Measurements from ENCODE around the gene WASHC2A.
"Not testable (repeated sequence)": the region's sequence is repeated elsewhere in the genome, so short reads cannot be mapped to it uniquely, and the experiment has no call there.

WASHC2A gene

GRCh38 chr10:50067546-50068351 is at the start of gene WASHC2A:
Gene WASHC2A (plus strand): TSS chr10:50067954. CDS start chr10:50068006, 52 bp downstream.
- not testable (repeated sequence) for H3K27me3 Mint-ChIP-seq, H3K4me1 Mint-ChIP-seq, H3K36me3 Mint-ChIP-seq, H3K9me3 Mint-ChIP-seq
- Mint-ChIP-seq H3K4me3 (peak within 1 kb of the TSS; percentile 83), H3K27ac (peak within 1 kb of the TSS; percentile 87)
- ATAC-seq, result peak; percentile 95

DNA sequence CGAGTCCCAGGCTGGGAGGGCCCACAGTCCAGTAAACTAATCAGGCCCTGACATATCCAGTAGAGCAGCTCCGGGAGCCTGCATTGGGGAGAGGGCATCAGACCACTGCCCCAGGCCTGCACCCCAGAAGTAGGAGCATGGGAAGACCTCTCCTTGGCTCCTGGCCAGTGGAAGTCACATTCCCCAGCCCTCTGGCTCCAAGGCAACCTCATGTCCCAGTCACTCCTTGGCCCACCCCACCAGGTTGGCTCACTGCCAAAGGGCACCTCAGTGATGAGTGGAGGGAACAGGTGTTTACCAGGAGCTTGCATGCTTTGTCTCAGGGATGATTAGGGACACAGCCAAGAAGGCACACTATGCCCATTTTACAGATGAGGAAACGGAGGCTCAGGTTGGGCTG is 48.5 kb upstream of the WASHC2A start:
- ATAC-seq, H3K36me3 Mint-ChIP-seq, H3K27me3 Mint-ChIP-seq, H3K4me1 Mint-ChIP-seq, H3K27ac Mint-ChIP-seq, H3K9me3 Mint-ChIP-seq, H3K4me3 Mint-ChIP-seq: not testable (repeated sequence)

- not testable (repeated sequence) for H3K36me3 Mint-ChIP-seq, H3K9me3 Mint-ChIP-seq, H3K4me1 Mint-ChIP-seq, H3K27ac Mint-ChIP-seq, H3K4me3 Mint-ChIP-seq, ATAC-seq
- H3K27me3 Mint-ChIP-seq, result peaks cover 17% of the 10 kb centered on the region
Observed at GRCh38 chr10:50020451-50021024, 47.2 kb upstream of the WASHC2A start.

- Mint-ChIP-seq H3K4me3 (no peak overlapping the region), H3K9me3 (no peaks in the 10 kb centered on the region), H3K27ac (no peak overlapping the region), H3K4me1 (no peaks in the 10 kb centered on the region), H3K36me3 (no peaks in the 10 kb centered on the region), H3K27me3 (peaks cover 28% of the 10 kb centered on the region)
- ATAC-seq, result no peak
Observed at GRCh38 chr10:50021646-50022045, 46.1 kb upstream of the WASHC2A start.

GRCh38 chr10:50024716-50025383 is 42.9 kb upstream of the WASHC2A start:
- H3K36me3 Mint-ChIP-seq, H3K9me3 Mint-ChIP-seq, H3K4me1 Mint-ChIP-seq, H3K4me3 Mint-ChIP-seq, ATAC-seq, H3K27ac Mint-ChIP-seq: not testable (repeated sequence)
- H3K27me3 Mint-ChIP-seq, result peaks cover 39% of the 10 kb centered on the region

- Mint-ChIP-seq H3K9me3 (no peaks in the 10 kb centered on the region), H3K4me3 (no peak overlapping the region)
Observed at GRCh38 chr10:50025627-50026026, 42.1 kb upstream of the WASHC2A start.

GRCh38 chr10:50027195-50027594 is 40.6 kb upstream of the WASHC2A start:
- Mint-ChIP-seq H3K4me3 (no peak overlapping the region), H3K27me3 (peaks cover 51% of the 10 kb centered on the region), H3K9me3 (no peaks in the 10 kb centered on the region), H3K4me1 (no peaks in the 10 kb centered on the region), H3K36me3 (no peaks in the 10 kb centered on the region), H3K27ac (no peak overlapping the region)
- ATAC-seq, result no peak

More at GRCh38 chr10:50025627-50026026, 42.1 kb upstream of the WASHC2A start:
- Mint-ChIP-seq H3K27me3 (peaks cover 41% of the 10 kb centered on the region), H3K27ac (no peak overlapping the region), H3K36me3 (no peaks in the 10 kb centered on the region), H3K4me1 (no peaks in the 10 kb centered on the region)
- no peak for ATAC-seq

DNA sequence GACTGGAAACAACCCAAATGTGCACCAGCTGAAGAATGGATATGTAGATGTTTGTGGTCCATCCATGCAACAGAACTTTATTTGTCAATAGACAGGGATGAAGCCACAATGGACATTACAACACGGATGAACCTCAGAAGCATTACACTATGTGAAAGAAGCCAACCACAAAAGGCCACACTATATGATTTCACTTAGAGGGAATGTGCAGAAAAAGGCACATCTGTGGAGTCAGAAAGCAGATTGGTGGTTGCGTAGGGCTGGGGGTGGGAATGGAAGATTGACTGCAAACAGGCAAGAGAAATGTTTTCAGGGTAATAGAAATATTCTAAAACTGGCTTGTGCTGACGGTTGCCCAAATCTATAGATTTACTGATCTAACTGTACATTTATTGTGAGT is 34.3 kb upstream of the WASHC2A start:
- H3K9me3 Mint-ChIP-seq, result no peaks in the 10 kb centered on the region
- no peak overlapping the region for H3K4me3 Mint-ChIP-seq
- ATAC-seq, result no peak
- H3K4me1 Mint-ChIP-seq, result no peaks in the 10 kb centered on the region
- peaks cover 12% of the 10 kb centered on the region for H3K27me3 Mint-ChIP-seq
- H3K36me3 Mint-ChIP-seq, result no peaks in the 10 kb centered on the region
- no peak overlapping the region for H3K27ac Mint-ChIP-seq

GRCh38 chr10:50035337-50035736 is 32.4 kb upstream of the WASHC2A start:
- H3K4me3 Mint-ChIP-seq, H3K9me3 Mint-ChIP-seq, H3K4me1 Mint-ChIP-seq, H3K36me3 Mint-ChIP-seq, ATAC-seq, H3K27ac Mint-ChIP-seq: not testable (repeated sequence)
- peaks cover 12% of the 10 kb centered on the region for H3K27me3 Mint-ChIP-seq

GRCh38 chr10:50044941-50045664 is 22.7 kb upstream of the WASHC2A start:
- no peaks in the 10 kb centered on the region for H3K27me3 Mint-ChIP-seq
- H3K4me1 Mint-ChIP-seq, result peaks cover 5% of the 10 kb centered on the region
- H3K27ac Mint-ChIP-seq, result no peak overlapping the region
- H3K4me3 Mint-ChIP-seq, result no peak overlapping the region
- ATAC-seq, result no peak
- peaks cover 12% of the 10 kb centered on the region for H3K36me3 Mint-ChIP-seq
- no peaks in the 10 kb centered on the region for H3K9me3 Mint-ChIP-seq

GRCh38 chr10:50046457-50046856 is 21.3 kb upstream of the WASHC2A start:
- peaks cover 12% of the 10 kb centered on the region for H3K36me3 Mint-ChIP-seq
- not testable (repeated sequence) for H3K27me3 Mint-ChIP-seq, H3K9me3 Mint-ChIP-seq, H3K4me3 Mint-ChIP-seq, H3K27ac Mint-ChIP-seq, H3K4me1 Mint-ChIP-seq, ATAC-seq

GRCh38 chr10:50047594-50047993 is 20.2 kb upstream of the WASHC2A start:
- H3K4me3 Mint-ChIP-seq, H3K9me3 Mint-ChIP-seq, H3K27me3 Mint-ChIP-seq, ATAC-seq, H3K36me3 Mint-ChIP-seq, H3K27ac Mint-ChIP-seq: not testable (repeated sequence)
- H3K4me1 Mint-ChIP-seq, result peaks cover 11% of the 10 kb centered on the region

- H3K4me1 Mint-ChIP-seq, H3K9me3 Mint-ChIP-seq, H3K36me3 Mint-ChIP-seq, H3K27me3 Mint-ChIP-seq: not testable (repeated sequence)
- peak; percentile 60 for ATAC-seq
- Mint-ChIP-seq H3K4me3 (peak overlapping the region; percentile 24), H3K27ac (peak overlapping the region; percentile 17)
Observed at GRCh38 chr10:50051995-50052660, 15.6 kb upstream of the WASHC2A start.

- not testable (repeated sequence) for H3K36me3 Mint-ChIP-seq, H3K9me3 Mint-ChIP-seq, H3K27me3 Mint-ChIP-seq, H3K27ac Mint-ChIP-seq, H3K4me3 Mint-ChIP-seq, ATAC-seq, H3K4me1 Mint-ChIP-seq
Observed at GRCh38 chr10:50052778-50053376, 14.9 kb upstream of the WASHC2A start.
